ENCODE results near the gene UBN1.

Gene UBN1

DNA sequence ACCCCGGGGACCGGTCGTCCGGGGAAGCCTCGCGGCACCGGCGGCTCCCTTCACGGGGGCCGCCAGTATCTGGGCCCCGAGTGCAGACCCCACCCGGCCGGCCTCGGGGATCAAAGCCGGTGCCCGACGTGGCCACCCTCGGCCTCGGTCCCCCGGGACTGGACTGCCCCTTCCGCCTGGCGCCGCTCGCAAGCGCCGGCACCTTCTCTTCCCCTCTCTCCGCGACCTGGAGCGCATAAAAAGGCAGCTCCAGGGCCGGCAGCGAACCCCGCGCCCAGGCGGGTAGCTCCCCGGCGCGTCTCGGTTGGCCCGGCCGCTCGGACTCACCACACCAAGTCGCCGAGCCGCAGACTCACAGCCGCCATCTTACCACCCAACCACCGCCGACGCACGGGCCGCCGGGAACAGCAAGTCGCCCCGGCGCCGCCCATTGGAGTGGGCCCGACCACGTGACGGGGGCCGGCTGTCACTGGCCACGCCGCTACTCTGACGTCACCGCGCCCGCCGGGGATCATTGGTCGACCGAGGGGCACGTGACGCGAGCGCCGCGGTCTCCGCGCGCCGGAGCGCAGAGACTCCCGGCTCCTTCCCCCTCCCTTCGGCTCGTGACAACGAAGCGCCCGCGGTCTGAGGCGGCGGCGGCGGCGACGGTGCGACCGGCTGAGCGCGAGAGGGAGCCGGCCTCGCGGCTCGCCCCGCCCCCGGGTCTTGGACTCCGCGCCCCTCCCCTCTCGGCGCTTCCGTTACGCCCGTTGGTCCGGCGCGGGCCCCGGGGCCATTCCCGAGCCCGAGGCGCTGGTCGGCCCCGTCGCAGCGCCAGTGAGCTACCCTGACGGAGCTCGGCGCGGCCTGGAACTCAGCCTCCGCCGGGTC is at the start of gene UBN1, which contains the start of gene GLYR1:
Gene UBN1, plus strand, starts transcription at position 581 of the 873 bp plus-strand sequence. CDS start 5,437 bp downstream, outside the sequence.
Gene GLYR1, minus strand, starts transcription at position 388 of the 873 bp plus-strand sequence. Its CDS starts 23 bp downstream, at position 365.
- peak; percentile 97 for DNase-seq

- no peak for DNase-seq
Observed at GRCh38 chr16:4797805-4798252, 49.5 kb upstream of the UBN1 start.

- DNase-seq: no peak
Observed at GRCh38 chr16:4798456-4798855, 48.8 kb upstream of the UBN1 start.

DNA sequence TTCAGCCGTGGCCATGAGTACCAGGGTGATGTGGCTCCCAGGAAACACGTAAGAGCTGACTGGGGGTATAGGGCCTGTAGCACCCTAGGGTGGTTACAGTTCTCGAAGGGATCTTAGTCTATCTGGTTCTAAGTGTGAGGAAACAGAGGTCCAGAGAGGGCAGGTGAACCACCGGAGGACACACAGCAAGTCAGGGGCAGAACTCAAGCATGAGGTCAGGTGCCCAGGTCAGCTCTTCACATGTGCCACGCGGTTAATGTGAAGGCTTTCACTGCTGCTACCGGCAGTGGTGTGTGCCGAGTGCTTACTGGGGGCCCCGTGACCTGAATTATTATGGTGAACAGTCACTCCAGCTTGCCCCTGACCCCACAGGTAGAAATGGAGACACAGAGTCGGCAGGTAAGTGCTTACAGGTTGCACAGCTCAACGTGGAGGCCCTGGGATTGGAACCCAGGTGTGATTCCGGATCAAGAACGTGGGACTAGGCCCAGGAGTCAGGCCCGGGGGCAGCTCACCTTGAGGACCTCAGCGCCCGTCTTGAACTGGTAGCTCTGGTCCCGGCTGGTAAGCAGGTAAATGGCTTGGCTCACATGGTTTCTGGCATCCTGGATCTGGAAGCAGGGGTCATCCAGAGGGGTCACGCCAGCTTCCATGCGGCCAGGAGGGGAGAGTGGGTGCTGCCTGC is 48.0 kb upstream of the UBN1 start:
- no peak for DNase-seq

GRCh38 chr16:4800290-4801041 is 46.8 kb upstream of the UBN1 start:
- DNase-seq: no peak

DNA sequence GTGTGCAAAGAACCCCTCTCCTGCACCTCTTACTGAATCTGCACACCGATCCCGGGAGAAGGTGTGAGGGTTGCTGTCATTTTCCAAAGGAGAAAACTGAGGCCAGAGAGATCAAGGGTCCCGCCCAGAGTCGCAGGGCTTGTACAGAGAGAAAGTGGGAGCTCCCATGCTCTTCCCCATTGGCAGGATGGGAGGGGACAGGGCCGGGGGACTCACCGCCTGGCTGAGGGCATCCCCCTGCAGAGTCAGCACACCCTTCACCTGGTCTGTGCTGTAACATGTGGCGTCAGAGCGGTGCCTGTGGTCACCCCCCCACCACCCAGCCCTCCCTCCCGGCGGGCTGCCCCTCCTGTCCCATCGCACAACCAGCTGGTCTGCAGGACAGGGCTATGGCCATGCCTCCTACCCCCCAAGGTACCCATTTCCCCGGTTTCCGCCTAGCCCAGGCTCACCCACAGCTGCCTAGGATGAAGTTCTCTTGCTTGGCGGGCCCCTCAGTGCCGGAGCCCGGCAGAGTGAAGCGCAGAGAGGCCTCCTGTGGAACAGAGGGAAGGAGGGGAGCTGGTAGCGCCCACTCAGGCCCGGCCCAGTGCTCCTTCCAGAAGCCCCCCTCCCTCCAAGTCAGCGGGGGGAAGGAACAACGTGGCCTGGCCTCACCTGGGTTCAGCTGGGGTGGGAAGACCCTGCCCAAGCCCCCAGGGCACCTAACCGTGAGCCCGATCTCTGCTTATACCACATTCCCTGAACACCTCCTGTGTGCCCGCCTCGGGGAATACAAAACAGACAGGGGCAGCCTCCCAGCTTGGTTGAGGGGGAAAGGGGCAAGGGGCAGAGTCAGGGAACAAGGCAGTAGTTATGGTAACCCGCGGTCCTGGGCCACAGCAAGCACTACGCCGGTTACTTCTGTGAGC is 46.0 kb upstream of the UBN1 start:
- DNase-seq: no peak

DNA sequence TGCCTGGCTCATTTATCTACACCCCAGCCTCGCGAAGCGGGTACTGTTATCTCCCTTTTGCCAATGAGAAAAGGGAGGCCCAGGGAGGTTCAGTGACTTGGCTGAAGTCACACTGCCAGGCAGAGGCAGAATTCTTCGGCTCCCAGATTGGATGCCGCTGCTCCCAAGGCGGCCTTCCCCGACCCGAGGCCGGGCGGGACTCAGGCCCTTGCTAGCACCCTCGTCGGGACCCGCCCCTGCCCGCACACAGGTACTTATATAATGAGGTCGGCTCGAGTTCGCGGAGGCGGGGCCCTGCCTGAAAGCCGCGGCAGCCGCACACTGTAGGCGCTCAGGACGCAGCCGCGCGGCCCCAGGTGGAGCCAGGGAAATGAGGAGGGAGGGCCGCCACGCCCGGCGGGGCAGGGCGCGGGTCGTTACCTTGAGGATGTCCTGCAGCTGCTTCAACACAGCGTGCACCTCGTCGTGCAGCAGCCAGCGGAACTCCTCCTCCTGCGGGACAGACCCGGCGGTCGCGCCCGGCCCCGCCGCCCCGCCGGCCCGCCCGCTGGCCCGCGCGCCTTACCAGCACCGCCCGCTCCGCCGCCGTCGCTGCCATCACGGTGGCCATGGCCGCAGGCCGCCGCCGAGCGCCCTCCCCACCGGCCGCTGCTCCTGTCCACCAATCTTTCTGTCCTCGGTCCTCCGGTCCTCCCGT is 45.2 kb upstream of the UBN1 start, which contains the start of gene ROGDI:
Gene ROGDI, minus strand, starts transcription at position 672 of the 697 bp plus-strand sequence. Its CDS starts 62 bp downstream, at position 610.
- DNase-seq: no peak

DNA sequence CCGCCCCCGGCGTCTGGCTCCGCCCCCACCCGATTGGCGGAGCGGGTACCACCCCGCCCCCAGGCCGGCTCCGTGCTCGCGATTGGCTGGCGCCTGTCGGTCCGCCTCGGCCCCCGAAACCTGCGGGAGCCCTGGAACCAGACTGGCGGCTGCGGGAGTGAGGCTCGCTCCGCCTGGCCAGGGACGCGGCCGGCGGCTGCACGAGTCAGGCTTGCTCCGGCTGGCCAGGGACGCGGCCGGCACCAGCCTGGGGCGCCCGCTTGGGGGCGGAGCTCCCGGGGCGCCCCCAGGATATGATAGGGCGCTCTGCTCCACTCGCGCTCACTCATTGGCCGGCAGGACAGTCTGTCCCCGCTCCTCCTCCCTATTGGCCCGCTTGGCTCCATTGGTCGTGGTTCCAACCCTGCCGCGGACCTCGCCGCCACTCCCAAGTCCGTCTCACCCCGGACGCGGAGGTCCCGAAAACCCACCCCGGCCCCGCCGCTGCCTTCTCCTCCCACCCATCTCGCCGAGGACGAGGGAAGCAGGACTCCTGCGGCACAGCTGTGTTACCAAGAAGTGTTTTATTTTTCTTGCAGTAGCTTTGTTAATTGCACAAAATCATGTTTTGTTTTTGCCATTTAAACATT is 44.5 kb upstream of the UBN1 start:
- DNase-seq: peak; percentile 84

- DNase-seq: no peak
Observed at GRCh38 chr16:4803401-4803844, 43.9 kb upstream of the UBN1 start.

GRCh38 chr16:4803898-4804762 is 43.2 kb upstream of the UBN1 start:
- no peak for DNase-seq

DNA sequence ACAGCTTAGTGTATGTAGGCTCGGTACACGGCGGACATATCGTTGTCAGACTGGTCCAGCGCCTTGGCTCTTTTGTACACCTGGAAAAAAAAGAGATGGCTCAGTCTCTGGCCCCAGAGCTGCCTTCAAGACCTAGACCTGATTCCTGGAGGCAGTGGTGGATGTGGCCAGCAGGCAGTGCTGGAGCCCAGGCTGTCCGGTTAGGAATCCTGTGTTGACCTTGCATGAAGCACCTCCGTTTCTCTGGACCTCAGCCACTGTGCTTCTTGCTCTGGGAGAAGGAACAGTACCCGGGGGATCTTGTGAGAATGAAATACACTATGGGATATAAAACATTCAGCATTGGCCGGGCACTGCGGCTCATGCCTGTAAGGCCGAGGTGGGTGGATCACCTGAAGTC is 42.0 kb upstream of the UBN1 start:
- no peak for DNase-seq

DNA sequence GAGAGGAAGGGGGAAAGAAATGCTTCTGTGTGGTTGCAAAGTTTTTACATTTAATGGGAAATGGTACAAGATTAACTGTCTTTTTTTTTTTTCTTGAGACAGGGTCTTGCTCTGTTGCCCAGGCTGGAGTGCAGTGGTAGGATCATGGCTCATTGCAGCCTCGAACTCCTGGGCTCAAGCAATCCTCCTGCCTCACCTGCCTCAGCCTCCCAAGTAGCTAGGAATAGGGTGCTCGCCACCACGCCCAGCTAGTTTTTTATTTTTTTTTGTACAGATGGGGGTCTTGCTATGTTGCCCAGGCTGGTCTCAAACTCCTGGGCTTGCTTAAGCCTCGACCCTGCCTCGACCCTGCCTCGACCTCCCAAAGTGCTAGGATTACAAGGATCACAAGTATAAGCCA is 41.0 kb upstream of the UBN1 start:
- DNase-seq: no peak

- no peak for DNase-seq
Observed at GRCh38 chr16:4811242-4811641, 36.0 kb upstream of the UBN1 start.

GRCh38 chr16:4811773-4812172 is 35.5 kb upstream of the UBN1 start:
- DNase-seq: no peak

- DNase-seq: no peak
Observed at GRCh38 chr16:4813251-4814003, 33.9 kb upstream of the UBN1 start.

GRCh38 chr16:4814046-4814445 is 33.2 kb upstream of the UBN1 start:
- DNase-seq: no peak

DNA sequence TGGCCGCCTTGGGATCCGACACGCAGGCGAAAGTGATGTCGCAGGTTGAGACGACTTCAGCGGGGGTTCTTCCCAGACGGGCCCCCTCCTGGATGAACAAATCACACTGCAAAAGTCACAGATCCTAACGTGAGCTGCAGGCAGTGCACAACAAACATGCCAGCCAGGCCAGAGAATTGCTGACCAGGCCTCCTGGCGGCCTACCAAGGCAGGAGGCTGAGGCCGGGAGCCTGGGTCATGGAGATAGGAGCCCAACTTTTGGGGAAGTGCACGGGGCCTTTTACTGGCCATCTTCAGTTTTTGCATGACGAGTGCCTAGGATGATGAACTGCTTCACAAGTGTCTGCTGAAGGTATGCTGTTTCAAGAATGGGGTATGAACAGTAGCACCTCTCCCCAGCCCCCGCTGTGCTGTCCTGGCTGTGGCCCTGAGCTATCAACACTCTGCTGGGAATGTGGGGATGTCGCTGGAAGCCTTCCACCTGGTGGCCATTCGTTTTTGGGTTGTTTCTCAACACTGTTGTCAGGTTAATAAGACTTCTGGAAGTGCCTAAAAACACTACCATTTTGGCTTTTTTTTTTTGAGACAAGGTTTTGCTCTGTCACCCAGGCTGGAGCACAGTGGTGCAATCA is 32.6 kb upstream of the UBN1 start:
- no peak for DNase-seq

GRCh38 chr16:4820652-4821051 is 26.6 kb upstream of the UBN1 start:
- DNase-seq: no peak
